Measurements from ENCODE around the gene COMMD7. TPM values are rescaled to one million over a fixed set of nuclear protein-coding genes. Genes with fewer than 3 reads are reported as not detected.

Gene COMMD7
- 10 to 100 TPM; 33.9 to 47.5 TPM for total RNA-seq
- total RNA-seq, result 20.4 to 20.7 reads per million in 2 donors

DNA sequence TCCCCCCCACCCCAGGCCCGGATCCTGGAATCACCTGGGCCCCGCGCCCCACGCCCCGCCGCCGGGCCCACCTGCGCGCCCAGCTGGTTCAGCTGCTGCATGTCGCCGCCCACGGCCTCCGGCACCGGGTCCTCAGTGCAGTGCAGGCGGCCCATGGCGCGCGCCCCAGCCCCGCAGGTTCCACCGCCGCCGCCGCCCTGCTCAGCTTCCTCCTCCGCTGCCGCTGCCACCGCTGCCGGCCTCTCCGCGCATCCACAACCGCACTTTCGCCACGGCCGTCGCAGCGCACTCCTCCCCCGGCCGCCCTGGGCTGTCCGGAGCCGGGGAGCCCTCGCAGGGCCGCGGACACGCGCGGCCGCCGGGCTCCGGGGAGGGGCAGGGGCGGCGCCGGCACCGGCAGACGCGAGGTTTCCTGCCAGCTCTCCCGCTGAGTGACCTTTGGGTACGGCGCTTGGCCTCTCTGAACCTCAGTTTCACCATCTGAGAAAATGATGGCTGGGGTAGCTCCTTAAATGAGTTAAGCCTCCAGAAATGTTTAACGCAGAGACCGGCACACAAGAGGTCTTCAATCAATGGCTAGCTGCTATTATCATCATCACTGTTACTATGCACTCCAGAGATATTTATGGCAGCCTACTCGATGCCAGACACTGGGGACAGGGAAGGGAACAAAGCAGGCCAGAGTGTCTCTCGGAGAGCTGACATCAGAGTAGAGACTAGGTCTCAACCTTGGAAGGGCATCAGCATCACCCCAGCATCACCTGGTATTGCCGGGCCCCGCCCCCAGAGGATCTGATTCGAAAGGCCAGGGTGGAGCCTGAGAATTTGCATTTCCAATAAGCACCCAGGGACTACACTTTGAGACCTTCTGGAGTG lies at the start of gene COMMD7:
Gene COMMD7 (minus strand): TSS at position 231 of the 876 bp plus-strand sequence. CDS start 76 bp downstream, at position 155.
- H3K4me3 Mint-ChIP-seq, result peak within 1 kb of the TSS; percentile 98
- no peaks in the 10 kb centered on the region for H3K9me3 ChIP-seq (ENCODE audit: control insufficient read depth, low read length, poor library complexity, severe bottlenecking)
- no peaks in the 10 kb centered on the region for H3K36me3 Mint-ChIP-seq (ENCODE audit: low read depth)
- peak; percentile 82 for ATAC-seq
- H3K27ac Mint-ChIP-seq, result peak within 1 kb of the TSS; percentile 97
- peaks cover 23% of the 10 kb centered on the region for H3K4me1 Mint-ChIP-seq
- peak; percentile 34 to 49 (median 42) for DNase-seq
- H3K27me3 Mint-ChIP-seq, result no peaks in the 10 kb centered on the region

DNA sequence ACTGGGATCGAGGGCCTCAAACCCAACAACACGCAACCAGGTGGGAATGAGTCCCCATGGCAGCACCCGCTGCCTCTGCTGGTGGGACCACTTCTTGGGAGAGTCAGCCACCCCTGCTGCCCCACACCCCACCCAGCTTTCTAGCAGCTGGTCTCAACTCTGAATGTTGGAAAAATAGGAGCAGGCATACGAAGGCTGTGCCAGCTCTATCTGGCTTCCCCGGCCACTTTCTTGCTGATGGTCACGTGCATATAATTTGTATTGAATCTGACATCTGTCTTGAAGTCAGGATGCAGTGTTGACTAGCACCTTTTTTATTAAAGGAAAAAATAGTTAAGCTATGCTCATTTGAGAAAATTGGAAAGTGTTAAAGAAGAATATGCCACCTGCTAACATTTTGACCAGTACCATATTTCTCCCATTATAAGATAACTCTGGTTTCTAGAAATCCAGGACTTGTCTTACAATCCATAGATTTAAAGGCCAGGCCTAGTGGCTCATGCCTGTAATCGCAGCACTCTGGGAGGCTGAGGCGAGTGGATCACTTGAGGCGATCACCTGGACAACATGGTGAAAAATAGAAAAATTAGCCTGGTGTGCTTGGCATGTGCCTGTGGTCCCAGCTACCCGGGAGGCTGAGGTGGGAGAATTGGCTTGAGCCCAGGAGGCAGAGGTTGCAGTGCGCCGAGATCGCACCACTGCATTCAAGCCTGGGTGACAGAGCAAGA lies 49.6 kb upstream of the COMMD7 start:
- H3K4me3 Mint-ChIP-seq, result peak overlapping the region; percentile 66
- H3K36me3 Mint-ChIP-seq (ENCODE audit: low read depth), result no peaks in the 10 kb centered on the region
- no peaks in the 10 kb centered on the region for H3K27me3 Mint-ChIP-seq
- peaks cover 39% of the 10 kb centered on the region for H3K4me1 Mint-ChIP-seq
- no peak for DNase-seq
- peak overlapping the region; percentile 86 for H3K27ac Mint-ChIP-seq
- ATAC-seq, result no peak
- no peaks in the 10 kb centered on the region for H3K9me3 ChIP-seq (ENCODE audit: control insufficient read depth, low read length, poor library complexity, severe bottlenecking)

DNA sequence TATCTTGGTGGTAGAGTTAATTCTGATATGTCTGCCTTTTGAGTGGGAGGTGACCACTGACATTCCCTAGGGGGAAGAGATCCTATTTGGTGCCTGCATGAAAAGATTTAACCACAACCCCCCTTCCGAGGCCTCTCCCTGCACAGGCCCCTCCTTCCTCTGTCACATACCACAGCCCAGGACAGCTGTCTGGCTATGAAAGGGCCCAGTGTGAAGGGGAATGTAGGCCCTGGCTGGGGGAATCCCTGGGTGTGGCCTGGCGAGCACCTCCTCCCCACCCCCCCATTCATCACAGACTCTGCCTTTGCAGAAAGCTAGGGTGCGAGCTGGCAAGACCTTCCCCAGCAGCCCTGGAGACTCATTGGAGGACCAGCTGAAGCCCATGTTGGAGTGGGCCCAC lies 49.0 kb upstream of the COMMD7 start:
- DNase-seq, result peak in 2 of 3 donors; percentile 33 to 38
- H3K27ac Mint-ChIP-seq, result peak overlapping the region; percentile 86
- no peaks in the 10 kb centered on the region for H3K9me3 ChIP-seq (ENCODE audit: control insufficient read depth, low read length, poor library complexity, severe bottlenecking)
- no peaks in the 10 kb centered on the region for H3K36me3 Mint-ChIP-seq (ENCODE audit: low read depth)
- peaks cover 39% of the 10 kb centered on the region for H3K4me1 Mint-ChIP-seq
- peak; percentile 91 for ATAC-seq
- no peaks in the 10 kb centered on the region for H3K27me3 Mint-ChIP-seq
- no peak overlapping the region for H3K4me3 Mint-ChIP-seq

DNA sequence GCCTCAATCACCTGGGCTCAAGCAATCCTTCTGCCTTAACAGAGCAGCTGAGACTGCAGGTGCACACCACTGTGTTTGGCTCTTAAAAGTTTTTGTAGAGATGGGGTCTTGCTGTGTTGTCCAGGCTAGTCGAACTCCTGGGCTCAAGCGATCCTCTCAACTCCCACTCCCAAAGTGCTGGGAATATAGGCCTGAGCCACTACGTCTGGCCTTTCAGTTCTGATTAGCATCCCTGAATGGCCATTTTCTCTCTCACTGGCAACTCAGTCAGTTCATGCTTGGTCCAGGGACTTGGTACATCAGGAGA lies 47.4 kb upstream of the COMMD7 start:
- Mint-ChIP-seq H3K4me3 (no peak overlapping the region), H3K27ac (no peak overlapping the region), H3K36me3 (ENCODE audit: low read depth) (no peaks in the 10 kb centered on the region), H3K4me1 (peaks cover 34% of the 10 kb centered on the region), H3K27me3 (no peaks in the 10 kb centered on the region)
- DNase-seq (no peak), ATAC-seq (no peak)
- no peaks in the 10 kb centered on the region for H3K9me3 ChIP-seq (ENCODE audit: control insufficient read depth, low read length, poor library complexity, severe bottlenecking)

DNA sequence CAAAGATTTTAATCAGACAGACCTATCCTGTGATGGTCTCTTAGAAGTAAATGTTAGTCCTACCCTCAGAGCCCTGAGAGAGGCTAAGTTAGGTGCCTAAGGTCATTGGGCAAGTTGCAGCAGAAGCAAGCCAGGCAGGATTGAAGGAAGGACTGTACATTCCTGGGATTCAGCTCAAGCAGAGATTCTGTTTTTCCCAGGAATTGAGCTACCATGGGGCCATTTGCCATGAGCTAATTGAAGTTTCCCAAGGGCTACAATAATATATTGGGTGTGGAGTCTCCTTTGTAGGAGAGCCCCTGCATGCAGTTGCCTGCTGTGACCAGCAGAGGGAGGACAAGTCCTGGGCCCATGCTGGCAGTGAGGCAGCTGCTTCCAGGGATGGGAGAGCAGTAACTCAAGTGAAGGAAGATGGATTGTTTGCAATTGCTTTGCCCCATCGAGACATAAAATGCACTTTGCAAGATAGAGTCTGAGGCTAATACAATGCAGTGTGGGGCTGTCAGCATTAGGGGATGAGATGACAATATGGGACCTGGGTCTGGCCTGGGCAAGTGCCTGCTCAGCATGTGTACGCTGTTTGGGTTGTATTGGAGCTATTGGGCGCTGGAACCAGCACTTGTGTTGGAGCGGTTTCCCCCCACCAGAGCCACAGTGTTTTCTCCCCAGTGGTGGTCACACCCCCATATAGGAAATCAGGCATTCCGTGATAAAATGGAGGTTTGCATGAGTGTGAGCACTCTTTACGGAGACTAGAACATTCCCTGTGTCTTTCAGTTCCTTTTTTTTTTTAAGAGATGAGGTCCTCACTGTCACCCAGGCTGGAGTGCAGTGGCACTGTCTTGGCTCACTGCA lies 46.9 kb upstream of the COMMD7 start:
- peak; percentile 49 to 70 (median 51) for DNase-seq
- no peaks in the 10 kb centered on the region for H3K9me3 ChIP-seq (ENCODE audit: control insufficient read depth, low read length, poor library complexity, severe bottlenecking)
- Mint-ChIP-seq H3K4me3 (no peak overlapping the region), H3K27me3 (no peaks in the 10 kb centered on the region), H3K36me3 (ENCODE audit: low read depth) (no peaks in the 10 kb centered on the region), H3K27ac (peak overlapping the region; percentile 21), H3K4me1 (peaks cover 28% of the 10 kb centered on the region)
- peak; percentile 61 for ATAC-seq

DNA sequence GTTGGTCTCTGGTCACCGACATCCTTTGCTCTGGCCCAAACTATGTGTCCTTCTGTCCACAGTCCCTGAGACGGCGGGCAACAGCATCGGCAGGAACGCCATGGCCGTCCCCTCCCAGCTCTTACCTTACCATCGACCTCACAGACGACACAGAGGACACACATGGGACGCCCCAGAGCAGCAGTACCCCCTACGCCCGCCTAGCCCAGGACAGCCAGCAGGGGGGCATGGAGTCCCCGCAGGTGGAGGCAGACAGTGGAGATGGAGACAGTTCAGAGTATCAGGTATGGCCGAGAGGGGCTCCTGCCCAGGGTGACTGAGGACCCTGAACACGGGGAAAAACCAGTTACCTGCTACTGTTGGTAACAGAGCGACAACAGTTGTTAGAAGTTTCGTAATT lies 43.9 kb upstream of the COMMD7 start:
- no peak overlapping the region for H3K27ac Mint-ChIP-seq
- no peaks in the 10 kb centered on the region for H3K9me3 ChIP-seq (ENCODE audit: control insufficient read depth, low read length, poor library complexity, severe bottlenecking)
- no peaks in the 10 kb centered on the region for H3K27me3 Mint-ChIP-seq
- no peaks in the 10 kb centered on the region for H3K36me3 Mint-ChIP-seq (ENCODE audit: low read depth)
- no peak for DNase-seq
- H3K4me3 Mint-ChIP-seq, result no peak overlapping the region
- ATAC-seq, result no peak
- peaks cover 12% of the 10 kb centered on the region for H3K4me1 Mint-ChIP-seq

DNA sequence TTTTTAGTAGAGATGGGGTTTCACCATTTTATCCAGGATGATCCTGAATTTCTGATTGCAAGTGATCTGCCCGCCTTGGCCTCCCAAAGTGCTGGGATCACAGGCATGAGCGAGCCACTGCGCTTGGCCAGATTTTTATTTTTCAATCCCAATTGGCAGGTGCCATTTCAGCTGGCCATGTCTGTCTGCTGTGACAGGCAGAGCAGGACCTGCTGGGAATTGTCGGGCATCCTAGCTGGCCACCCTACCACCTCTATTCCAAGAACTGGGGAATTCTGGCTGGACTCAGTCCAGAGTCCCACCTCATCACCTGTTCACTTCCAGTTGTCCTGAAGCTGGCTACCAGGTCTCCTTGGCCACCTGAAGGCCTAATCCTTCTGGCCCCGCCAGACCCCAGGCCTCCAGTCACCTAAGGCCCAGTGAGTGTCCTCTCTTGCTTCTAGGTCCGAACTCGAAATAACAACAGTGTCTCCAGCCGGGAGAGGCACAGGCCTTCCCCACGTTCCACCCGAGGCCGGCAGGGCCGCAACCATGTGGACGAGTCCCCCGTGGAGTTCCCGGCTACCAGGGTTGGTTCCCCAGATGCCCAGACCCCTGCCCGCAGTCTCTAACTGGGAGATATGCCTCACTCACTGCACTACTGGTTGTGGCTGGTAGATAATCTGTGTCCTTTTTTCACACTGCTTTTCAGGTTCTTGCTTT lies 42.9 kb upstream of the COMMD7 start:
- DNase-seq (no peak), ATAC-seq (no peak)
- H3K27me3 Mint-ChIP-seq, result no peaks in the 10 kb centered on the region
- no peaks in the 10 kb centered on the region for H3K9me3 ChIP-seq (ENCODE audit: control insufficient read depth, low read length, poor library complexity, severe bottlenecking)
- H3K36me3 Mint-ChIP-seq (ENCODE audit: low read depth), result no peaks in the 10 kb centered on the region
- H3K4me3 Mint-ChIP-seq, result no peak overlapping the region
- peaks cover 8% of the 10 kb centered on the region for H3K4me1 Mint-ChIP-seq
- H3K27ac Mint-ChIP-seq, result no peak overlapping the region

GRCh38 chr20:32784369-32785080 lies 41.3 kb upstream of the COMMD7 start:
- ATAC-seq (no peak), DNase-seq (no peak)
- no peak overlapping the region for H3K4me3 Mint-ChIP-seq
- H3K27me3 Mint-ChIP-seq, result no peaks in the 10 kb centered on the region
- no peaks in the 10 kb centered on the region for H3K36me3 Mint-ChIP-seq (ENCODE audit: low read depth)
- H3K27ac Mint-ChIP-seq, result peak overlapping the region; percentile 6
- peaks cover 5% of the 10 kb centered on the region for H3K4me1 Mint-ChIP-seq
- H3K9me3 ChIP-seq (ENCODE audit: control insufficient read depth, low read length, poor library complexity, severe bottlenecking), result no peaks in the 10 kb centered on the region

- ATAC-seq (no peak), DNase-seq (no peak)
- no peak overlapping the region for H3K27ac Mint-ChIP-seq
- peaks cover 10% of the 10 kb centered on the region for H3K4me1 Mint-ChIP-seq
- H3K36me3 Mint-ChIP-seq (ENCODE audit: low read depth), result no peaks in the 10 kb centered on the region
- no peak overlapping the region for H3K4me3 Mint-ChIP-seq
- H3K27me3 Mint-ChIP-seq, result no peaks in the 10 kb centered on the region
- no peaks in the 10 kb centered on the region for H3K9me3 ChIP-seq (ENCODE audit: control insufficient read depth, low read length, poor library complexity, severe bottlenecking)
These were observed 37.7 kb upstream of the COMMD7 start for GRCh38 chr20:32780749-32781655.

- H3K36me3 Mint-ChIP-seq (ENCODE audit: low read depth), result no peaks in the 10 kb centered on the region
- ATAC-seq, result no peak
- H3K27me3 Mint-ChIP-seq, result no peaks in the 10 kb centered on the region
- DNase-seq, result no peak
- no peak overlapping the region for H3K4me3 Mint-ChIP-seq
- no peaks in the 10 kb centered on the region for H3K9me3 ChIP-seq (ENCODE audit: control insufficient read depth, low read length, poor library complexity, severe bottlenecking)
- H3K27ac Mint-ChIP-seq, result no peak overlapping the region
- peaks cover 10% of the 10 kb centered on the region for H3K4me1 Mint-ChIP-seq
These were observed 37.0 kb upstream of the COMMD7 start for GRCh38 chr20:32780278-32780677.

GRCh38 chr20:32779500-32780211 lies 36.4 kb upstream of the COMMD7 start:
- no peaks in the 10 kb centered on the region for H3K36me3 Mint-ChIP-seq (ENCODE audit: low read depth)
- ATAC-seq (no peak), DNase-seq (no peak)
- H3K27ac Mint-ChIP-seq, result no peak overlapping the region
- H3K9me3 ChIP-seq (ENCODE audit: control insufficient read depth, low read length, poor library complexity, severe bottlenecking), result no peaks in the 10 kb centered on the region
- H3K27me3 Mint-ChIP-seq, result no peaks in the 10 kb centered on the region
- no peak overlapping the region for H3K4me3 Mint-ChIP-seq
- H3K4me1 Mint-ChIP-seq, result peaks cover 10% of the 10 kb centered on the region

Measured in T-helper 17 cell (primary cell).